Breast epithelium (tissue), 3 donors: Measurements from ENCODE around the gene ODAD3.

Source experiments
- POLR2A ChIP-seq: fragments of 450-650 bp; IDR thresholded peaks from one replicate; pipeline ENCODE4 v1.6.1; 2016; ENCODE audit warnings: antibody characterized with exemption, mild to moderate bottlenecking, moderate library complexity
- TF ChIP-seq, protein P1 (sequence below), 3 donors: fragments of 450-650 bp; IDR thresholded peaks; one replicate each; pipeline ENCODE4 v1.5.1; 2016 to 2017; ENCODE audit warnings: antibody characterized with exemption in 3 of 3, mild to moderate bottlenecking in 3 of 3, moderate library complexity in 3 of 3

- TF ChIP-seq, protein P1, sequence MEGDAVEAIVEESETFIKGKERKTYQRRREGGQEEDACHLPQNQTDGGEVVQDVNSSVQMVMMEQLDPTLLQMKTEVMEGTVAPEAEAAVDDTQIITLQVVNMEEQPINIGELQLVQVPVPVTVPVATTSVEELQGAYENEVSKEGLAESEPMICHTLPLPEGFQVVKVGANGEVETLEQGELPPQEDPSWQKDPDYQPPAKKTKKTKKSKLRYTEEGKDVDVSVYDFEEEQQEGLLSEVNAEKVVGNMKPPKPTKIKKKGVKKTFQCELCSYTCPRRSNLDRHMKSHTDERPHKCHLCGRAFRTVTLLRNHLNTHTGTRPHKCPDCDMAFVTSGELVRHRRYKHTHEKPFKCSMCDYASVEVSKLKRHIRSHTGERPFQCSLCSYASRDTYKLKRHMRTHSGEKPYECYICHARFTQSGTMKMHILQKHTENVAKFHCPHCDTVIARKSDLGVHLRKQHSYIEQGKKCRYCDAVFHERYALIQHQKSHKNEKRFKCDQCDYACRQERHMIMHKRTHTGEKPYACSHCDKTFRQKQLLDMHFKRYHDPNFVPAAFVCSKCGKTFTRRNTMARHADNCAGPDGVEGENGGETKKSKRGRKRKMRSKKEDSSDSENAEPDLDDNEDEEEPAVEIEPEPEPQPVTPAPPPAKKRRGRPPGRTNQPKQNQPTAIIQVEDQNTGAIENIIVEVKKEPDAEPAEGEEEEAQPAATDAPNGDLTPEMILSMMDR (IDR thresholded peaks at IDR 0.05), result peak; percentile 87 to 93 (median 87)
- no peak for TF ChIP-seq POLR2A
Observed at GRCh38 chr19:11482384-11483050, 47.6 kb upstream of the ODAD3 start.
